HG02981 (cell line): Measurements from ENCODE around the gene MYLK2.
"Not testable (repeated sequence)": the region's sequence is repeated elsewhere in the genome, so short reads cannot be mapped to it uniquely, and the experiment has no call there.

Experiments used
- ATAC-seq: cut with Tn5 transposase; IDR thresholded peaks from one replicate; pipeline ENCODE4 v1.9.1; 2021; ENCODE audit warnings: mild to moderate bottlenecking, moderate library complexity; ENCODE audit not compliant: unreplicated experiment

The MYLK2 gene

GRCh38 chr20:31815408-31816188 lies 3.6 kb upstream of the MYLK2 start:
- ATAC-seq = no peak

GRCh38 chr20:31816221-31816620 lies 2.9 kb upstream of the MYLK2 start:
- ATAC-seq = no peak

DNA sequence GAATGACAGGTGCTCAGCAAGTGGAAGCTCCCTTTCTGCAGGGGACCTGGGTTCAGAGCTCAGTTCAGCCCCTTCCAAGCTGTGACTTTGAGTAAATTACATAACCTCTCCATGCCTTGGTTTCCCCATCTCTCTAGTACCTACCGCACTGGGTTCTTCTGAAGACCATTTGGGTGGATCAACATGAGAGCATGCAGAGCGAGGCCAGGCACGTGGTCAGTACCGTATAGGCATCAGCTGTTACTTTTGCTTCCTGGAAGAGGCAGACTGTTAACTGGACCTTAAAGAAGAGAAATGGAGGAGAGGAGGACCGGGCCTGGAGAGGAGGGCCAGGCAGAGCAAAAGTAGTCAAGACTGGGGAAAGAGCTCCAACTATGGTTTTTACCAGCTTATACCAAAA lies 1.7 kb upstream of the MYLK2 start:
- ATAC-seq = no peak

GRCh38 chr20:31818376-31818908 lies 714 bp upstream of the MYLK2 start:
- no peak for ATAC-seq

DNA sequence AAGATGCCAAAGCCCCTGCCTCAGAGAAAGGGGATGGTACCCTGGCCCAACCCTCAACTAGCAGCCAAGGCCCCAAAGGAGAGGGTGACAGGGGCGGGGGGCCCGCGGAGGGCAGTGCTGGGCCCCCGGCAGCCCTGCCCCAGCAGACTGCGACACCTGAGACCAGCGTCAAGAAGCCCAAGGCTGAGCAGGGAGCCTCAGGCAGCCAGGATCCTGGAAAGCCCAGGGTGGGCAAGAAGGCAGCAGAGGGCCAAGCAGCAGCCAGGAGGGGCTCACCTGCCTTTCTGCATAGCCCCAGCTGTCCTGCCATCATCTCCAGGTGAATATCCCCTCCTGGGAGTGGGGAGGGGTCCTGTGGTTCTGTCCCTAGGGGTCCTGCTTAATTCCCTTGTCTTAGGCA lies 1.1 kb downstream of the MYLK2 start:
- no peak for ATAC-seq

DNA sequence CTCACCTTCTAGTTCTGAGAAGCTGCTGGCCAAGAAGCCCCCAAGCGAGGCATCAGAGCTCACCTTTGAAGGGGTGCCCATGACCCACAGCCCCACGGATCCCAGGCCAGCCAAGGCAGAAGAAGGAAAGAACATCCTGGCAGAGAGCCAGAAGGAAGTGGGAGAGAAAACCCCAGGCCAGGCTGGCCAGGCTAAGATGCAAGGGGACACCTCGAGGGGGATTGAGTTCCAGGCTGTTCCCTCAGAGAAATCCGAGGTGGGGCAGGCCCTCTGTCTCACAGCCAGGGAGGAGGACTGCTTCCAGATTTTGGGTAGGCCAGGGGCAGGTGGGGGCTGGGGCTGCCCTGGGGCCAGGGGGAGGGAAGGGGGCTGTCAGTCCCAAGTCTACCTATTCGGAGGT lies 2.3 kb downstream of the MYLK2 start:
- ATAC-seq = no peak

- ATAC-seq = no peak
Measured at GRCh38 chr20:31822421-31823330, 3.5 kb downstream of the MYLK2 start.

DNA sequence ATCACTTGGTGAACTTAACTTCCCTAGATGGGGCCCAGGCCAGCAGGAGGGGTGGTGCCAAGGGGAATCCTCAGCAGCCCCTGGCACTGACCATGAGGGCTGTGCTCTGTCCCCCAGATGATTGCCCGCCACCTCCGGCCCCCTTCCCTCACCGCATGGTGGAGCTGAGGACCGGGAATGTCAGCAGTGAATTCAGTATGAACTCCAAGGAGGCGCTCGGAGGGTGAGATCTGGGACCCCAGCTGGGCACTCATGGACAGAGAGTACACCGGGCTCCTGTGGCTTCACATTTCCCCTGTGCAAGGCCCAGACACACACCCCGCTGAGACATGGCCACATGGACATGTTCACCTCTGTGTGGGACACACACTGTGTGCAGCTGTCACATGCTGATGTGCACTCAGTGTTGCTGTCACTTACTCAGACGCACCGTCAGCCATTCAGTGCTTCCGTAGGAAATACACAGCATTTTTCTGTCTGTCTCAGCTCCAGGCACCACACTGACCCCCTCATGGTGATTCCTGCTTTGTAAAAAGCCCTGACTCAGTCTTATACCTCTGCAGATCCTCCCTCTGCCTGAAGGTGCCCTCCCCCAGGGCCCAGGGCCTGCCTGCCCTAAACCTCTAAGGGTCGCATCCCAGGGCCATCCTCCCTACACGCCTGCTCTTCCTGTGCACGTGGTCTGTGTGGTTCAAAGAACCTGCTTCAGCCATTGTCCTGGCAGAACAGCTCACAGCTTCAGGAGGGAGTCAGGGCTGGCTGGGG lies 4.4 kb downstream of the MYLK2 start:
- no peak for ATAC-seq

- no peak for ATAC-seq
Measured at GRCh38 chr20:31824125-31824485, 4.9 kb downstream of the MYLK2 start.

GRCh38 chr20:31824554-31825313 lies 5.6 kb downstream of the MYLK2 start:
- no peak for ATAC-seq

- ATAC-seq = no peak
Measured at GRCh38 chr20:31826074-31826473, 6.9 kb downstream of the MYLK2 start.

- no peak for ATAC-seq
Measured at GRCh38 chr20:31827059-31827458, 7.9 kb downstream of the MYLK2 start.

DNA sequence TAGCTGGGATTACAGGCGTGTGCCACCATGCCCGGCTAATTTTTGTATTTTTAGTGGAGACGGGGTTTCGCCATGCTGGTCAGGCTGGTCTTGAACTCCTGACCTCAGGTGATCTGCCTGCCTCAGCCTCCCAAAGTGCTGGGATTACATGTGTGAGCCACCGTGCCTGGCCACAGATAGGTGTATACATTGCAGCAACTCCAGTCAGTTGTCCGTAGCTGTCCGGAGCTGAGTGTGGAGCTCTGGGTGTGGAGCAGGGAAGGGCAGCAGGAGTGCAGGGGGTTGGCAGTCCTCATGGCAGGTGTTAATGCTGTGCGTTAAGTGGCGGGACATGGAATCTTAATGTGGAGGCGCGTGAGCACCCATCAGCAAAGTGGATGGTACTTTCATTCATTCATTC lies 8.9 kb downstream of the MYLK2 start:
- ATAC-seq = not testable (repeated sequence)

GRCh38 chr20:31829731-31830130 lies 10.6 kb downstream of the MYLK2 start:
- ATAC-seq = no peak

GRCh38 chr20:31830406-31830981 lies 11.3 kb downstream of the MYLK2 start:
- ATAC-seq = no peak

- ATAC-seq = no peak
Measured at GRCh38 chr20:31831211-31831610, 12.1 kb downstream of the MYLK2 start.

DNA sequence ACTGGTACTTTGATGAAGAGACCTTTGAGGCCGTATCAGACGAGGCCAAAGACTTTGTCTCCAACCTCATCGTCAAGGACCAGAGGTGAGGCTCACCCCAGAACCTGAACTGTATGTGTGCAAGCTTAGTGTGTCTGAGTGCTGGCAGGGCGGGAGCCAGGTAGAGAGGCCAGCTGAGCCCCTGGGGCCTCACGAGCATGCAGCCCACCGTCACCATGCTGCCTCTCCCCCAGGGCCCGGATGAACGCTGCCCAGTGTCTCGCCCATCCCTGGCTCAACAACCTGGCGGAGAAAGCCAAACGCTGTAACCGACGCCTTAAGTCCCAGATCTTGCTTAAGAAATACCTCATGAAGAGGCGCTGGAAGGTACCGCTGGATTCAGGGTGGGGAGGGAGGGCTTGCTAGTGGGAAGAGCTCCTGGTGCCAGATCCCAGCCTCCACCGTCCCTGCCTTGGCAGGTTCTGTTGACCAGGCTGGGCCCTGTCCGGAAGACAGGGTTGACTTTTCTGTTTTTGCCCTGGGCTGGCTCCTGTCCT lies 12.7 kb downstream of the MYLK2 start:
- no peak for ATAC-seq

GRCh38 chr20:31833130-31833930 lies 14.2 kb downstream of the MYLK2 start:
- no peak for ATAC-seq

GRCh38 chr20:31833931-31834521 lies 14.9 kb downstream of the MYLK2 start:
- ATAC-seq = no peak
